K562 (cell line): Measurements from ENCODE around the gene IZUMO4.

ENCODE experiments used
- EZH2 ChIP-seq: IDR thresholded peaks from 2 replicates; pipeline ENCODE4 v1.6.1; 2012; ENCODE audit warnings: low read depth, mild to moderate bottlenecking, inconsistent platforms, low read length, borderline replicate concordance
- FOXK2 ChIP-seq, 2 experiments: fragments of 450-650 bp; IDR thresholded peaks in 1 of 2; conservative IDR thresholded peaks in 1 of 2; 2 replicates each; pipeline ENCODE4 v1.6.1; 2016; ENCODE audit warnings: low read depth in 2 of 2, mild to moderate bottlenecking in 1 of 2
- MTA3 ChIP-seq: fragments of 450-650 bp; formaldehyde crosslinking; IDR thresholded peaks from 2 replicates; pipeline ENCODE4 v1.6.1; 2017; ENCODE audit warnings: mild to moderate bottlenecking, borderline replicate concordance
- NCOA2 ChIP-seq, 2 experiments: fragments of 450-650 bp; IDR thresholded peaks; 2 replicates each; pipeline ENCODE4 v1.6.1; 2018; ENCODE audit warnings: mild to moderate bottlenecking in 2 of 2, moderate library complexity in 1 of 2; ENCODE audit not compliant: partially characterized antibody in 2 of 2
- ZBTB33 ChIP-seq: sonication (generic); formaldehyde crosslinking; IDR thresholded peaks from 2 replicates; pipeline ENCODE4 v1.8.1; 2023; ENCODE audit warnings: mild to moderate bottlenecking, missing genetic modification reagents

- TF ChIP-seq ZBTB33 (no peak), FOXK2 (conservative IDR thresholded peaks at IDR 0.05 in 1 of 2, IDR thresholded peaks at IDR 0.05 in 1 of 2; ENCODE audit: low read depth in 2 of 2) (no peak), NCOA2 (IDR thresholded peaks at IDR 0.05; ENCODE audit: partially characterized antibody in 2 of 2) (no peak), EZH2 (no peak), MTA3 (no peak)
Observed at GRCh38 chr19:2108251-2109016, 11.7 kb downstream of the IZUMO4 start.
